Neural progenitor cell (in vitro differentiated cells): ENCODE results near the gene POLR1H. TPM values are rescaled to one million over a fixed set of nuclear protein-coding genes. Genes with fewer than 3 reads are reported as not detected.

Experiments
- DNase-seq: peaks from one replicate; pipeline ENCODE4 v3.0.0-alpha.2; 2016; ENCODE audit warnings: low spot score
- H2AFZ ChIP-seq: fragments of 200-600 bp; sonication (generic); replicated peaks from 2 replicates; pipeline ENCODE4 v1.6.1; 2016; ENCODE audit warnings: antibody characterized with exemption
- H3F3A ChIP-seq: fragments of 200-600 bp; sonication (generic); 2 replicates; pipeline ENCODE4 v1.6.1; 2016; ENCODE audit warnings: antibody characterized with exemption, low read depth
- H3K27ac ChIP-seq: fragments of 200-600 bp; sonication (generic); 2 replicates; pipeline ENCODE4 v1.5.1; 2016; ENCODE audit warnings: mild to moderate bottlenecking
- H3K27me3 ChIP-seq: fragments of 200-600 bp; sonication (generic); 2 replicates; pipeline ENCODE4 v1.6.1; 2016; ENCODE audit warnings: mild to moderate bottlenecking, moderate library complexity
- H3K36me3 ChIP-seq: fragments of 200-600 bp; sonication (generic); 2 replicates; pipeline ENCODE4 v1.5.1; 2016
- H3K4me1 ChIP-seq: fragments of 200-600 bp; sonication (generic); 2 replicates; pipeline ENCODE4 v1.6.1; 2016; ENCODE audit warnings: mixed run types
- H3K4me2 ChIP-seq: fragments of 200-600 bp; sonication (generic); 2 replicates; pipeline ENCODE4 v1.6.1; 2016
- H3K4me3 ChIP-seq: fragments of 200-600 bp; sonication (generic); 2 replicates; pipeline ENCODE4 v1.5.1; 2016
- H3K79me2 ChIP-seq: fragments of 200-600 bp; sonication (generic); 2 replicates; pipeline ENCODE4 v1.6.1; 2016; ENCODE audit warnings: low read depth
- H3K9ac ChIP-seq: fragments of 200-600 bp; sonication (generic); 2 replicates; pipeline ENCODE4 v1.6.1; 2016
- H3K9me3 ChIP-seq: fragments of 200-600 bp; sonication (generic); 2 replicates; pipeline ENCODE4 v1.5.1; 2016; ENCODE audit warnings: low read depth
- H4K20me1 ChIP-seq: fragments of 200-600 bp; sonication (generic); 2 replicates; pipeline ENCODE4 v1.6.1; 2016; ENCODE audit warnings: low read depth
- H3K27ac Mint-ChIP-seq: 3 replicates; pipeline ENCODE4 v1.8.0; 2021; ENCODE audit warnings: mixed read lengths
- H3K27me3 Mint-ChIP-seq: 2 replicates; pipeline ENCODE4 v1.8.0; 2022; ENCODE audit warnings: low read depth, mild to moderate bottlenecking, inconsistent platforms, moderate library complexity, mixed read lengths; ENCODE audit not compliant: insufficient read depth
- H3K36me3 Mint-ChIP-seq: 3 replicates; pipeline ENCODE4 v1.8.0; 2021; ENCODE audit warnings: mixed read lengths
- H3K4me1 Mint-ChIP-seq: 3 replicates; pipeline ENCODE4 v1.8.0; 2021; ENCODE audit warnings: mixed read lengths
- H3K4me3 Mint-ChIP-seq: 3 replicates; pipeline ENCODE4 v1.8.0; 2021; ENCODE audit warnings: mild to moderate bottlenecking, moderate library complexity, mixed read lengths
- H3K9me3 Mint-ChIP-seq: 3 replicates; pipeline ENCODE4 v1.8.0; 2020; ENCODE audit warnings: mixed read lengths
- EZH2 ChIP-seq: fragments of 200-600 bp; sonication (generic); IDR thresholded peaks from 2 replicates; pipeline ENCODE4 v1.6.1; 2017; ENCODE audit warnings: antibody characterized with exemption, mild to moderate bottlenecking, moderate library complexity
- EZH2phosphoT487 ChIP-seq: fragments of 200-600 bp; sonication (generic); IDR thresholded peaks from 2 replicates; pipeline ENCODE4 v1.6.1; 2017; ENCODE audit warnings: antibody characterized with exemption
- total RNA-seq: library from RNA; depleted of rRNA; stranded (reverse); fragments of >200 nt; gene quantifications from 2 replicates; pipeline ENCODE4 v1.2.3, GENCODE V29; 2015; ENCODE audit warnings: low replicate concordance
- TF ChIP-seq, protein P1 (sequence below): fragments of 200-600 bp; sonication (generic); IDR thresholded peaks from 2 replicates; pipeline ENCODE4 v1.5.1; 2017; ENCODE audit warnings: antibody characterized with exemption, mild to moderate bottlenecking

POLR1H gene
- total RNA-seq, 1 donor from 2014 or later = 25.0 TPM

DNA sequence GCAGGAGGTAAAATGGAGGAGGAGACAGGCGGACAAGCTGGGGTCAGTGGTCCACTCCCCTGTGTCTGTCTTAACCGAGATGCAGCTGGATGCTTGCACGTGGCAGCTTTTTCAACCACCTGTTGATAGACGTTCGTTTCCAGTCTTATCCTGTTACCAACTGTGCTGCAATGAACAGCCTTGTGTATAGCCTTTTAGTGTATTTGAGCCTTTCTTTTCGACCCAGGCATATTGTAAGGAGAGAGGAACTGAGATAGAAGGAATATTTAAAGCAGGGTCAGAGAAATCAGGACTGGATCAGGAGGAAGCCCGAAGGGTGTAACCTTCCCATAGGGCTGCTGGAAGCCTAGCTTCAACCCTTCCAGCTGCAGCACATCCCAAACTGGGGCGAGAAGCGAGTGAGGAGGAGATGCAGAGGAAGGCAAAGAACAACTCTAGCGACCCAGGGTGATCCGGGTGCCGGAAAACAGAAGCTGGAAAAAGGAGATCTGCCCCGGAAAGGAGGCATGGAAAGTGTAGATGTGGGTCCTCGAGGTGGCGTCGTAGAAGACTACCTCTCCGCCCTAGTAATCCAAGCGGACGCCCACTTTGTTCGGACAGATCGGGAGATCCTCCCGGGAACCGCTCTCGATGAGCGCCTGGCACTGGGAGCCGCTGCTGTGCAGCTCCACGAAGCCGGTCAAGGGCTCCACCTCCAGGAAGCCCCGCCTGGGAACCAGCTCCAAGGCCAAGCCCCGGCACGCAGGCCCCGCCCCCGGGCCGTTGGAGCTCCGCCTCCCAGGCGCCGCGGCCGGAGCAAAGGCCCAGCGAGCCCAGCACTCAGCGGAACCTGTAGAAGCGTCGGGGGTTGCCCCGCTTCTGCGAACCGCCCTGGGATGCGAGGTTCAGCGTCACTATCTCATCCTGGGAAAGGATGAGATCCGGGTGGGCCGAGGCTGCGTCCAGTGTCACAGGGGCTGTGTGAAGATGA lies 40.7 kb downstream of the POLR1H start:
- peak overlapping the region; percentile 30 for H2AFZ ChIP-seq
- TF ChIP-seq EZH2phosphoT487 = peak; percentile 66
- TF ChIP-seq, protein P1, sequence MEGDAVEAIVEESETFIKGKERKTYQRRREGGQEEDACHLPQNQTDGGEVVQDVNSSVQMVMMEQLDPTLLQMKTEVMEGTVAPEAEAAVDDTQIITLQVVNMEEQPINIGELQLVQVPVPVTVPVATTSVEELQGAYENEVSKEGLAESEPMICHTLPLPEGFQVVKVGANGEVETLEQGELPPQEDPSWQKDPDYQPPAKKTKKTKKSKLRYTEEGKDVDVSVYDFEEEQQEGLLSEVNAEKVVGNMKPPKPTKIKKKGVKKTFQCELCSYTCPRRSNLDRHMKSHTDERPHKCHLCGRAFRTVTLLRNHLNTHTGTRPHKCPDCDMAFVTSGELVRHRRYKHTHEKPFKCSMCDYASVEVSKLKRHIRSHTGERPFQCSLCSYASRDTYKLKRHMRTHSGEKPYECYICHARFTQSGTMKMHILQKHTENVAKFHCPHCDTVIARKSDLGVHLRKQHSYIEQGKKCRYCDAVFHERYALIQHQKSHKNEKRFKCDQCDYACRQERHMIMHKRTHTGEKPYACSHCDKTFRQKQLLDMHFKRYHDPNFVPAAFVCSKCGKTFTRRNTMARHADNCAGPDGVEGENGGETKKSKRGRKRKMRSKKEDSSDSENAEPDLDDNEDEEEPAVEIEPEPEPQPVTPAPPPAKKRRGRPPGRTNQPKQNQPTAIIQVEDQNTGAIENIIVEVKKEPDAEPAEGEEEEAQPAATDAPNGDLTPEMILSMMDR = no peak
- TF ChIP-seq EZH2 = no peak
- H3K4me3 Mint-ChIP-seq = peak overlapping the region; percentile 86

GRCh38 chr6:30102414-30102969 lies 41.4 kb downstream of the POLR1H start:
- Histone ChIP-seq H3K4me2 (peak overlapping the region; percentile 83), H3K9me3 (no peaks in the 10 kb centered on the region), H3K9ac (no peak overlapping the region), H4K20me1 (peaks cover 28% of the 10 kb centered on the region), H3K4me1 (peaks cover 14% of the 10 kb centered on the region), H3K36me3 (no peaks in the 10 kb centered on the region), H3K27me3 (peaks cover 100% of the 10 kb centered on the region), H3K27ac (no peak overlapping the region), H2AFZ (peak overlapping the region; percentile 30), H3K79me2 (no peaks in the 10 kb centered on the region), H3F3A (peaks cover 22% of the 10 kb centered on the region), H3K4me3 (peak overlapping the region; percentile 38)
- peak; percentile 25 for DNase-seq
- H3K36me3 Mint-ChIP-seq = no peaks in the 10 kb centered on the region
- peak overlapping the region; percentile 86 for H3K4me3 Mint-ChIP-seq
- H3K9me3 Mint-ChIP-seq = peaks cover 2% of the 10 kb centered on the region
- peaks cover 28% of the 10 kb centered on the region for H3K4me1 Mint-ChIP-seq
- peaks cover 61% of the 10 kb centered on the region for H3K27me3 Mint-ChIP-seq
- TF ChIP-seq, protein P1 = no peak
- TF ChIP-seq EZH2 (no peak), EZH2phosphoT487 (no peak)
- H3K27ac Mint-ChIP-seq = no peak overlapping the region

More for the DNA sequence above, 40.7 kb downstream of the POLR1H start:
- Histone ChIP-seq H3F3A (peaks cover 22% of the 10 kb centered on the region), H3K4me3 (peak overlapping the region; percentile 38), H3K4me2 (peak overlapping the region; percentile 83), H3K79me2 (no peaks in the 10 kb centered on the region), H3K27ac (no peak overlapping the region), H3K27me3 (peaks cover 100% of the 10 kb centered on the region), H3K4me1 (peaks cover 14% of the 10 kb centered on the region), H3K9me3 (no peaks in the 10 kb centered on the region), H4K20me1 (peaks cover 28% of the 10 kb centered on the region), H3K9ac (no peak overlapping the region), H3K36me3 (no peaks in the 10 kb centered on the region)
- H3K36me3 Mint-ChIP-seq = no peaks in the 10 kb centered on the region
- DNase-seq = peak; percentile 79
- H3K27ac Mint-ChIP-seq = no peak overlapping the region
- peaks cover 66% of the 10 kb centered on the region for H3K27me3 Mint-ChIP-seq
- H3K4me1 Mint-ChIP-seq = peaks cover 28% of the 10 kb centered on the region
- H3K9me3 Mint-ChIP-seq = peaks cover 2% of the 10 kb centered on the region

DNA sequence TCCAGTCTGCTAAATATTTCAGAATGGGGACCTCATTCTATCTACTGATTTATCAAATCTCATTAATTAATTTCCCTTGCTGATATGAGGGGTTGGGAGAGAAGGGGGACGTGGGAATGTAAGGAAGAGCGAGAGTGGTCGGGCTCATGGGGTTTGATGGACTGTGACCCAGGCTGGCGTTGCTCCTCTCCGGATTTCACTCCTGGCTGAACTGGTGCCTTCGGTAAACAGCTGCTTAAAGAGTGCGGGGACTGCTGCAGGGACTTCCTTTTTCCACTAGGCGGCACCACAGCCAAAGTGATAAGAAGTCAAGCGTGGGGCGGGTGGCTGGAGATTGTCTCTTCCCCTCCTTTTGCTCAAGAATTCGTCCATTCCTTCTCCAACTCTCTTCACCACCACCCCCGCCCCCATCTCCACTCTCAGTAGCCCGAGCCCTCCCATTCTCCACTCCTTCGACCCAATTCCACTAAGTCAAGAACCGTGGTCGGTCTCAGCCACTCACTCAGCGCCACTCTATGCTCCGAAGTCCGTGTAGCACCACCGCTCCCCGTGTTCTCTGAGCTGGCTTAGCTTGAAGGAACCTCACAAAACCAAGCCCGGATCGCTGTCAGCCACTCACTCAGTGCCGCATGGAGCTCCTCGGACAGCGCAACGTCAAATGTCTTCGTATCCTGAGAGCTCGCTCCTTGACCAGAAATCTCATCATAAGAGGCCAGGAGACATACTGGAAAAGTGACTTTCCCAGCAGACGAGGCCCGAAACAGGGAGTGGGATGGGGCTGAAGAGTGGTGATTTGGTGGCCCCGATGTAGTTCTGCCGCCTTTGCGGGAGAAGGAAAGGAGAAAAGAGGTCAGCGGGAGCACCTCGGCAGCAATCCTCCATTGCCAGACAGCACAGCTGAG lies 42.2 kb downstream of the POLR1H start:
- Mint-ChIP-seq H3K4me1 (peaks cover 28% of the 10 kb centered on the region), H3K27me3 (peaks cover 55% of the 10 kb centered on the region), H3K4me3 (peak overlapping the region; percentile 86), H3K27ac (no peak overlapping the region), H3K9me3 (peaks cover 2% of the 10 kb centered on the region), H3K36me3 (no peaks in the 10 kb centered on the region)
- peaks cover 22% of the 10 kb centered on the region for H3F3A ChIP-seq
- peak overlapping the region; percentile 77 for H2AFZ ChIP-seq
- peak overlapping the region; percentile 47 for H3K4me3 ChIP-seq
- no peak overlapping the region for H3K9ac ChIP-seq
- peak overlapping the region; percentile 83 for H3K4me2 ChIP-seq
- H4K20me1 ChIP-seq = peaks cover 28% of the 10 kb centered on the region
- H3K27ac ChIP-seq = no peak overlapping the region
- no peaks in the 10 kb centered on the region for H3K79me2 ChIP-seq
- no peaks in the 10 kb centered on the region for H3K9me3 ChIP-seq
- no peaks in the 10 kb centered on the region for H3K36me3 ChIP-seq
- peaks cover 14% of the 10 kb centered on the region for H3K4me1 ChIP-seq
- H3K27me3 ChIP-seq = peaks cover 100% of the 10 kb centered on the region
- TF ChIP-seq, protein P1 = peak; percentile 87
- TF ChIP-seq EZH2phosphoT487 = no peak
- peak; percentile 37 for TF ChIP-seq EZH2
- DNase-seq = peak; percentile 93
